ENCODE results near the gene MLPH.
"Not testable (repeated sequence)": the region's sequence is repeated elsewhere in the genome, so short reads cannot be mapped to it uniquely, and the experiment has no call there.

MLPH gene

DNA sequence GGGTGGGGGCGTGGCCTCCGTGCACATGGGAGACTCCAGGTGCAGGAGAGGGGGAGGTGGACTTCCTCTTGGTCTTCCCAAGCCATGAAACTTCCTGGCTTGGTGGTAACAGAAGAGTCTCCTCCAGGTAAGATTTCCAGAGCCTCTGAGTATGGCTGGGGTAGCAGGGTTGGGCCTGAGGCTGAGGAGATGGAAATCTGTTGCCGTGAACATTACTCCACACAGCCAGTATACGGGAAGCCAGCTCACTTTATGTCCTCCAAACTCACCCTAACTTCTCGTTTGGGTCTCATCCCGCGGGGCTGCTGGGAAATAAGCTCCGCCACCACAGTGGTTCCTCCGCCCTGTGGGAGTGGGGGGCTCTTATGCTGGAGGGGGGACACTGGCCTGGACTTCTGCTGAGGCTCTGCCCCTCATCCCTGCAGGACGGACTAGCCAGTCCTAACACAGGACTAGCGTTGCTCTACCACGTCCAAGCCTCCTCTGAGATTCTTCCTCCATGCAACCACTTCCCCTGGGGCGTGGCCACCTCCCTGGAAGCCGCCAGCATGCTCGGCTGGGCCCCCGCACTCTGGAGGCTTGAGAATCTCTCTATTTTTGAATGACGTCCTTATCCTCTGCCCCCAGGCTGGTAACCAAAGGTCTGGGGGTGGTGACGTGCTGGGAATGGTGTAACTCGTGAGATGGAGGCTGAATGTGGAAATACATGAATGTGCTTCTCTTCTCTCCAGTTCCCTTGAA is 104.3 kb downstream of the MLPH start:
- DNase-seq: no peak

DNA sequence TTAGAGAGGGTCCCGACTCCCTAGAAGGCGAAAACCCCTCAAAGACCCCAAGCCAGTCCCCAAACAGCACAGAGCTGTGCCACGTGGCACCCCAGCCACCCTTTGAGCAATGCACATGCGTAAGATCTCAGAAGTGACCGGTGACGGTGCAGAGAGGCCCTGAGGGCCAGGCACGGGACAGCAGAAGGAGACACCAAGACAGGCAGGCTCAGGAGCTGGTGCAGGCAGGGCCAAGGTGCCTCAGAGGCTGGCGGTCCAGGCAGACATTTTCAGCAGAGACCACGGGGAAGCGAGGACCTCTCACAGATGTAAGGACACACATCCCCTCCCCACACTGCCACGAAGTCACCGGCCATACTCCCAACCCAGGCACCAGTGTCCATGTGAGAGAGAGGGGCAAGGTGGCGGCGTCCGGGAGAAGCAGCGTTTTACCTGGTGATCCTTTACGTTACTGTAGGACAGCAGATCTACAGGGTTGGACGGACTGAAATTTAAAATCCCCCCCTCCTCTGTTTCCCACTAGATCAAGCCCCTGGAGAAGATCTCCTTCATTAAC is 105.5 kb downstream of the MLPH start:
- DNase-seq: no peak

DNA sequence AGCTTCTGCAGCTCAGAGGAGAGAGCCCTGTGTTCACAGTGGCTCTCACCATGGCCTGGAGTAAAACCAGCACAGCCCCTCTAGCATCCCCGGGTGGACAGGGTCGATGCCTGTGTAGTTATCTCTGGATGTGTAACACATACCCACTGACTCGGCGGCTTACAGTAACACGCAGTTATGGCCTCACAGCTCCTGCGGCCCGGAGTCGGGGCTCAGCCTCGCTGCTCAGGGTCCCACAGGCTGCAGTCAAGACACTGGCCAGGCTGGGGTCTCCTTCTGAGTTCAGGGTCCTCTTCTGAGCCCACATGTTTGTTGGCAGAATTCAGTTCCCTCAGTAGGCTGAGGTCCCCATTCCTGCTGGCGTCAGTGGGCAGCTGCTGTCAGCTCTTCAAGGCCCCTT is 106.0 kb downstream of the MLPH start:
- DNase-seq: no peak

DNA sequence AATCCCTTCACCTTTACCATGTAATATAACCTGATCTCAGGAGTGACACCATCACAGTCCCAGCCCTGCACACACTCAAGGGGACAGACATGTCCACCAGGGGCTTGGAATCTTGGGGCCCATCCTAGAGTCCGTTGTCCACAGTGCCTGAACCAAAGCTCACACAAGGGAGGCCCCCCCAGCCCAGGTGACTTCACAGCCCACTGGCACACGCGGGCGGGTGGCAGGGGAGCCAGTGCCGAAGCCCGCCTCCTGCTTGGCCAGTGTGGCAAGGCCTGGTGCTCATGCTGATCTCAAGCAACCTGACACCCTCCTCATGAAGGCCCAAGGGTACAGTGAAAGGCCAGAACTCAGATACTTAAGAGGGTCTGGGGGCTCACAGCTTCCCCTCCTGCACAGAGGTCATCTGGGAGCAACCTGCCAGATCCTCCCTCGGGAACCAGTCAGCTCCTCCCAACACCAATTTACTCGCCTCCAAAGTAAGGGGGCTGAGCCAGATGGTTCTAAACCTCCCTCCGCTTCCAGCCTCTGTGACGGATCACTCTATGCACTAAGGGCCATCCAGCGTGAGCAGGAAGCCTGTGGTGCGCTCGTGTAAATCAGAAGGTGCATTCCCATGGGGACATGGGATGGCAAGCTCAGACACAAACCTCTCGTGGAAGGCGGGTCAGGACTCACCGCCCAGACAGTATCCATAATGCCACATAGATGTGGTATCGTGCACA is 106.7 kb downstream of the MLPH start:
- DNase-seq: no peak

GRCh38 chr2:237594514-237594871 is 107.4 kb downstream of the MLPH start:
- DNase-seq: no peak

GRCh38 chr2:237595829-237596519 is 108.9 kb downstream of the MLPH start:
- DNase-seq: not testable (repeated sequence)

GRCh38 chr2:237596520-237597195 is 109.6 kb downstream of the MLPH start:
- no peak for DNase-seq

DNA sequence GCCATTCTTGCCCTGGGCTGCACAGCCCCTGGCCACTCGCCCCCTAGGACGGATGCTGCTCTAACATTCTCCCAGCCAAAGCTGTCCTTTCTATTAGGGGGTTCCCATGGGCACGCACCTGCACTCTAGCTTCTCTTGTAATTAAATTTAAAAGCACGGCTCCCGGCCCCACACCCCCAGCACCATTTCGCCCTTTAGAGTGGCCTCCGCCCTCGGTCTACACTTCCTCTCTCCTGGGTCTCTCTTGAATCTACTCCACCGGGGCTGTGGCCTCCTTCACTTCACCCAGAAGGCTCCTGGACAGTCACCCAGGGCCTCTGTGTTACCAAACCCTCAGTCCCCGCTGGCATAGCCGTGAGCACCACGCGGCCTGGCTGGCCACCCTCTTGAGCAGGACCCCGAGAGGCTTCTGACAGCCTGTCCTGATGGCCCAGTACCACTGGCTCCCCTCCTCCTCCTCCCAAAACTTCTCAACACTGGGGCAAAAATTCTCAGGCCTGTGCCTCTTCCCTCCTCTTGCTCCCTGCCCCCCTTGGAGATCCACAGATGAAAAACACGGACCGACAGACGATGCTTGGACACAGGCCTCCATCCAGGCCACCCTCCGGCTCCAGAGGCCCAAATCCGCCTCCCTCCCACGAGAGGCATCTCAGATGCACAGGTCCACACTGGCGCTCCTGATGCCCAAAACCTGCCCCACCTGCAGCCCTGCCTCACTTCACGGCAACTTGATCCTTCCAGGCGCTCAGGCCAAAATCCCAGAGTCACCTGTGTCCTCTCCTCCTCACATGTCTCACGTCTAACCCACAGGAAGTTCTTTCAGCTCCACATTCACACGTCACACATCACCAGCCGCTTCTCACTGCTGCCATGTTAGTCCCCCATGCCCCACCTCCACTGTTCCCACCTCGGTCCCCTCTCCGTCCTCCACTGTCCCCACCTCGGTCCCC is 110.4 kb downstream of the MLPH start:
- DNase-seq: no peak

DNA sequence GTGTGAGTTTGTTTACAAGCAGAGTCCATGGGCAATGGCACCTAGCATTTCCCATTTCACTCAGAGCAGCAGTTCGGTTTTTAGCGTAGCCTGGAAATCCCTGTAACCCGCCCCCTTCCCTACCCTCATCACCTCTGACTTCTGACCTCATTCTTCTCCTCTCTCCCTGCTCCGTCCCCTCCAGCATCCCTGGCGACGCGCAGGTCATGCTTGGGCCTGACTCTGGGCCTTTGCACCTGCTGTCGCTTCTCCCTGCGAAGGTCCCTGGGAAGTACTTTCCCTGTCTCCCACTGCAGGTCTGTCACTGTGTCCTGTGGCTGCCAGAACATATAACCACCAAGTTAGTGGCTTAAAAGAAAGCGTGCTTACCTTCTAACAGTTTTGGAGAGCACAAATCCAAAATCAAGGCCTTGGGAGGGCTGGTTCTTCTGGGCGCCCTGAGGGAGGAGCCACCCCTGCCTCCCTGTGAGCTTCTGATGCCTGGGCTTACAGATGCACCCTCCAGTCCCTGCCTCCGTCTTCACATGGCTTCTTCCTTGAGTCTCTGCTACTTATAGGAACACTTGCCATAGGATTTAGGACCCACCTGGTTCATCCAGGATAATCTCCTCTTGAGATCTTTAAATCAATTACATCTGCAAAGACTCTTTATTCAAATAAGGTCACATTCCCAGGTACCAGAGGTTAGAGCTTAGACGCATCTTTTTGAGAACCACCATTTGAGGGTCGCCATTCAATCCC is 111.6 kb downstream of the MLPH start:
- no peak for DNase-seq

GRCh38 chr2:237599465-237600110 is 112.5 kb downstream of the MLPH start:
- no peak for DNase-seq

- DNase-seq: peak; percentile 79
Measured at GRCh38 chr2:237600205-237600846, 113.3 kb downstream of the MLPH start.

DNA sequence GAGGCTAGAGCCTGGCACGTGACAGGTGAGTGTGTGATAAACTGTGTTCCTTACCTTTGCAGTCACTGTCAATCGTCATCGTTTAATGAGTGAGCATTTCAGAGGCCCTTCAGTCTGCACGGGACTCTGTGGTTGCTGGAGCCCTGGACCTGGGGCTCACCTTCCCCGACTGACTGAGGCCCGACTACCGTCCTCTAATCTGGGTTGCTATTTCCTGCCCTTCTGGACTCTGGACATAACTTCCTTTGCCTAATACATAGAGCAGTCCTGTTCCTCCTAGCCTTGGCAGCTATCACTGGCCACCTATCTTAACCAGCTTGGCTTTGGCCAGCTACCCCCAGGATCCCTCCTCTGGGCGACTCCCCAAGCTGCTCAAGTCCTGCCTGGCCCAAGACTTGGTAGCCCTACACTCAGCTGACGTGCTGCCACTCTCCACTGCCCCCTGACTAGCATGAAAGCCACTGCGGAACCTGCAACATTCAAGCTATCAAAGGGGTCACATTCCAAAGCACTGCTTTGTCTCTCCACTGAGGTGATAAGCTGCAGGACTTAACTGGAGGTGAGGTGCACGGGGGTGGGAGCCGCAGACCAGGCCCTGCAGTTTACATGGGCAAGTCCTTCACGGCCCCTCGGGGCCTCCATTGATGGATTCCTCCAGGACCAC is 114.5 kb downstream of the MLPH start:
- DNase-seq: no peak

- DNase-seq: no peak
Measured at GRCh38 chr2:237602409-237602808, 115.4 kb downstream of the MLPH start.

DNA sequence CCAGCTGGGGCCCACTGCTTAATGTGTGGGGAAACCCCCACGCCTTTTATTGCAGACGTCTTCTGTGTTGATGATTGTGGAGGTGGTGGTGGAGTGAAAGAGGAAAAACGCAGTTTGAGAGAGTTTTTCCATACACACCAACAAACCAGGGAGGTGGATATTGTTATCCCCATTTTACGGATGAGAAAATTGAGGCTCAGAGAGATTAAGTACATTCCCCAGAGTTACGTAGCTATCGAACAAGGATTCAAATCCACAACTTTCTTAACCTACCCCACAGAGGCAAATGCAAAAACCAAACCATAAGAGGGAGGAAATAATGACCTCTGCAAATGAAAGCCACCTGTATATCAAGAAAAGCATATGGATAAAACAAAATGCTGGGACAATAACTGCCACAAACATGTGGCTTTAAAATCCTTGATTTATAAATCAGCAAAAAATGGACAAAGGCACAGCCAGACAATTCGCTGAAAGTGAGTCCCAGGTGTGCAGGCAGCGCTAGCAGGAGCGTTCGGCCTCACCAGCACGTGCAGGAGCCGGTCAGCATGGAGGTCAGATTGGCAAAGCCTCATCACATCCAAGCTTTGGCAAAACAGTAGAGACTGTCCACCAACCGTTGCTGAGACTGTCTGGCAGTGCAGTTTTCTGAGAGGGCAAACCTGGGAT is 116.1 kb downstream of the MLPH start:
- no peak for DNase-seq

GRCh38 chr2:237603718-237604362 is 116.8 kb downstream of the MLPH start:
- DNase-seq: peak; percentile 70

DNA sequence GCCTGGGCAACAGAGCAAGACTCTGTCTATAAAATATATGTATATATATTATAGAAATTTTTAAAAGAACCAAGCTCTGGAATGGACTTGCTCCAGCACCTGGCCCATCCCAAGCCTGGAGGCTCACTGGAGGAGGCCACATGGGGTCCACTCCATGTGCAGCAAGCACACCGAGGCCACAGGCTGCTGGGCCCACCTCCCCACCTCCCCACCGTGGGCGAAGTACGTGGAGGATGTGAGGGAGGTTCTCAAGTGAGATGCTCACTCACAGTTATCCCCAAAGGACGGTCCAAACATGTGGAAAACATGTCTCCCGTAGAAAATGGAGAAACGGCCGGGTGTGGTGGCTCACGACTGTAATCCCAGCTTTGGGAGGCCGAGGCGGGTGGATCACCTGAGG is 117.3 kb downstream of the MLPH start:
- DNase-seq: no peak

Measured in right hindlimb (tissue), 1 donor.